H1 (cell line): Measurements from ENCODE around the gene RETNLB. TPM values are rescaled to one million over a fixed set of nuclear protein-coding genes. Genes with fewer than 3 reads are reported as not detected.

ENCODE experiments used
- CTCF ChIA-PET: fragments of 300-600 bp; sonication (Branson Sonifier 250); formaldehyde crosslinking; loops from one replicate; lab custom pipeline; 2021; ENCODE audit not compliant: partially characterized antibody; lab: Charles Lee
- POLR2A ChIA-PET: fragments of 300-600 bp; sonication (Branson Sonifier 250); formaldehyde crosslinking; loops from one replicate; lab custom pipeline; 2021; ENCODE audit warnings: inconsistent platforms; ENCODE audit not compliant: partially characterized antibody; lab: Charles Lee
- DNase-seq, 2 experiments: peaks; one replicate each; pipeline versions ENCODE4 v3.0.0 to v3.0.0-alpha.2; 2010 to 2022; ENCODE audit warnings: low spot score in 2 of 2, low read depth in 1 of 2, mixed read lengths in 1 of 2
- FAIRE-seq: peaks from 2 replicates; lab custom pipeline; 2011; peaks lifted over from hg19 to GRCh38; lab: Jason Lieb, UNC
- H2AFZ ChIP-seq: 2 replicates; pipeline ENCODE4 v1.8.1; 2012; ENCODE audit warnings: low read length, inconsistent platforms
- H2AK5ac ChIP-seq: 2 replicates; pipeline ENCODE4 v1.6.1; 2013; ENCODE audit warnings: low read depth, low read length
- H2BK120ac ChIP-seq: replicated peaks from 2 replicates; pipeline ENCODE3; 2013; ENCODE audit warnings: low read depth, low read length, inconsistent platforms
- H2BK12ac ChIP-seq: 2 replicates; pipeline ENCODE4 v1.6.1; 2013; ENCODE audit warnings: low read depth, low read length
- H2BK15ac ChIP-seq: 2 replicates; pipeline ENCODE4 v1.6.1; 2013; ENCODE audit warnings: low read length
- H2BK20ac ChIP-seq: 2 replicates; pipeline ENCODE4 v1.6.1; 2013; ENCODE audit warnings: low read length
- H2BK5ac ChIP-seq: 2 replicates; pipeline ENCODE4 v1.6.1; 2013; ENCODE audit warnings: low read depth, low read length
- H3K14ac ChIP-seq: 2 replicates; pipeline ENCODE4 v1.6.1; 2013; ENCODE audit warnings: inconsistent platforms; ENCODE audit not compliant: insufficient read length
- H3K18ac ChIP-seq: 2 replicates; pipeline ENCODE4 v1.6.1; 2013; ENCODE audit warnings: low read length; ENCODE audit errors: extremely low read depth
- H3K23ac ChIP-seq: 2 replicates; pipeline ENCODE4 v1.6.1; 2013; ENCODE audit warnings: inconsistent platforms; ENCODE audit not compliant: insufficient read length
- H3K23me2 ChIP-seq: 2 replicates; pipeline ENCODE4 v1.6.1; 2013; ENCODE audit warnings: low read depth, low read length
- H3K27ac ChIP-seq: 2 replicates; pipeline ENCODE4 v1.6.1; 2011; ENCODE audit warnings: low read depth, low read length, inconsistent platforms
- H3K27me3 ChIP-seq, 4 experiments: replicated peaks in 1 of 4; 1 replicate in 1 of 4; 2 replicates in 3 of 4; pipeline versions ENCODE4 v1.6.1 to v1.8.1; 2011 to 2013; ENCODE audit warnings: low read length in 3 of 4, mild to moderate bottlenecking in 3 of 4, inconsistent platforms in 2 of 4, mixed read lengths in 2 of 4, moderate library complexity in 1 of 4; ENCODE audit not compliant: control insufficient read depth in 3 of 4, insufficient read depth in 3 of 4; ENCODE audit errors: extremely low read depth in 1 of 4
- H3K36me3 ChIP-seq, 4 experiments: 2 replicates each; pipeline versions ENCODE4 v1.6.1 to v1.8.1; 2011 to 2013; ENCODE audit warnings: mild to moderate bottlenecking in 4 of 4, low read length in 3 of 4, moderate library complexity in 2 of 4, control low read depth in 1 of 4, inconsistent platforms in 1 of 4; ENCODE audit not compliant: insufficient read depth in 4 of 4, control insufficient read depth in 2 of 4
- H3K4ac ChIP-seq: replicated peaks from 2 replicates; pipeline ENCODE3; 2013; ENCODE audit warnings: low read length, low read depth, mixed read lengths, inconsistent platforms; ENCODE audit not compliant: insufficient read length
- H3K4me1 ChIP-seq, 4 experiments: replicated peaks in 1 of 4; 1 replicate in 1 of 4; 2 replicates in 3 of 4; pipeline versions ENCODE4 v1.6.1 to v1.8.1; 2011 to 2013; ENCODE audit warnings: low read length in 3 of 4, inconsistent platforms in 2 of 4, mixed read lengths in 1 of 4; ENCODE audit not compliant: insufficient read depth in 4 of 4, control insufficient read depth in 3 of 4
- H3K4me2 ChIP-seq, 2 experiments: 2 replicates each; pipeline versions ENCODE4 v1.6.1 to v1.8.1; 2011 to 2013; ENCODE audit warnings: low read depth in 2 of 2, low read length in 2 of 2, control low read depth in 1 of 2, inconsistent platforms in 1 of 2, mild to moderate bottlenecking in 1 of 2; ENCODE audit not compliant: insufficient read depth in 1 of 2
- H3K4me3 ChIP-seq, 4 experiments: fragments of 200-600, 300-600 bp in 1 of 4; sonication (generic), shearing (Covaris generic), sonication (Bioruptor Twin) in 1 of 4; 2 replicates each; pipeline versions ENCODE4 v1.5.1 to v1.8.1; 2011 to 2016; ENCODE audit warnings: low read length in 4 of 4, low read depth in 3 of 4, control low read depth in 2 of 4, inconsistent platforms in 2 of 4, mild to moderate bottlenecking in 2 of 4, mixed read lengths in 1 of 4, moderate library complexity in 1 of 4; ENCODE audit not compliant: insufficient read depth in 2 of 4; ENCODE audit errors: extremely low read depth in 1 of 4
- H3K56ac ChIP-seq: replicated peaks from 2 replicates; pipeline ENCODE3; 2013; ENCODE audit warnings: low read depth, mild to moderate bottlenecking, mixed read lengths, low read length, inconsistent platforms; ENCODE audit not compliant: insufficient read length
- H3K79me1 ChIP-seq: 2 replicates; pipeline ENCODE4 v1.6.1; 2013; ENCODE audit warnings: low read depth, low read length, control low read depth
- H3K79me2 ChIP-seq, 2 experiments: 2 replicates each; pipeline versions ENCODE4 v1.6.1 to v1.8.1; 2012 to 2013; ENCODE audit warnings: low read length in 2 of 2, mild to moderate bottlenecking in 2 of 2, inconsistent platforms in 1 of 2; ENCODE audit not compliant: insufficient read depth in 2 of 2, control insufficient read depth in 1 of 2
- H3K9ac ChIP-seq, 4 experiments: replicated peaks in 1 of 4; 1 replicate in 1 of 4; 2 replicates in 3 of 4; pipeline versions ENCODE4 v1.6.1 to v1.8.1; 2011 to 2013; ENCODE audit warnings: low read depth in 3 of 4, low read length in 3 of 4, control low read depth in 2 of 4, mild to moderate bottlenecking in 2 of 4, moderate library complexity in 2 of 4, inconsistent platforms in 1 of 4; ENCODE audit errors: extremely low read depth in 1 of 4
- H3K9me3 ChIP-seq, 2 experiments: 2 replicates each; pipeline versions ENCODE4 v1.6.1 to v1.8.1; 2012 to 2013; ENCODE audit warnings: mild to moderate bottlenecking in 2 of 2, moderate library complexity in 2 of 2, control low read depth in 1 of 2, inconsistent platforms in 1 of 2, low read depth in 1 of 2, low read length in 1 of 2, mixed read lengths in 1 of 2; ENCODE audit not compliant: insufficient read depth in 2 of 2
- H4K20me1 ChIP-seq, 2 experiments: replicated peaks in 1 of 2; 2 replicates each; pipeline versions ENCODE3 to v1.8.1; 2011 to 2013; ENCODE audit warnings: inconsistent platforms in 2 of 2, low read length in 2 of 2, mild to moderate bottlenecking in 1 of 2; ENCODE audit not compliant: insufficient read depth in 2 of 2, control insufficient read depth in 1 of 2
- H4K5ac ChIP-seq: 2 replicates; pipeline ENCODE4 v1.6.1; 2013; ENCODE audit warnings: low read length, low read depth, mixed read lengths, inconsistent platforms; ENCODE audit not compliant: insufficient read length
- H4K8ac ChIP-seq: 2 replicates; pipeline ENCODE4 v1.8.0; 2013; ENCODE audit warnings: mild to moderate bottlenecking, moderate library complexity, low read length, inconsistent platforms; ENCODE audit not compliant: insufficient read depth; ENCODE audit errors: extremely low read depth
- H4K91ac ChIP-seq: replicated peaks from 2 replicates; pipeline ENCODE3; 2013; ENCODE audit warnings: low read length, mixed read lengths, inconsistent platforms; ENCODE audit not compliant: insufficient read length
- CHD2 ChIP-seq: IDR thresholded peaks from 2 replicates; pipeline ENCODE4 v1.6.1; 2012; ENCODE audit warnings: low read length, improper control_type of control experiment
- FOSL1 ChIP-seq: IDR thresholded peaks from 2 replicates; pipeline ENCODE4 v1.6.1; 2011; ENCODE audit warnings: mild to moderate bottlenecking, low read depth, low read length, moderate library complexity; ENCODE audit not compliant: insufficient read depth
- NANOG ChIP-seq: IDR thresholded peaks from 2 replicates; pipeline ENCODE4 v1.6.1; 2011; ENCODE audit warnings: low read length, low read depth, mild to moderate bottlenecking, inconsistent platforms; ENCODE audit not compliant: insufficient read depth, poor library complexity, severe bottlenecking
- POLR2A ChIP-seq, 2 experiments: IDR thresholded peaks; 1 replicate in 1 of 2; 2 replicates in 1 of 2; pipeline ENCODE4 v1.6.1; 2011; ENCODE audit warnings: low read depth in 2 of 2, low read length in 2 of 2, mild to moderate bottlenecking in 2 of 2; ENCODE audit errors: control extremely low read depth in 1 of 2
- RBBP5 ChIP-seq: IDR thresholded peaks from 2 replicates; pipeline ENCODE4 v1.7.1; 2012; ENCODE audit warnings: low read depth, mild to moderate bottlenecking, inconsistent platforms, low read length, moderate library complexity, borderline replicate concordance
- RFX5 ChIP-seq: IDR thresholded peaks from 2 replicates; pipeline ENCODE4 v1.6.1; 2011; ENCODE audit warnings: low read depth, low read length, improper control_type of control experiment, borderline replicate concordance
- TAF7 ChIP-seq: optimal IDR thresholded peaks from 2 replicates; pipeline ENCODE3; 2011; ENCODE audit warnings: low read depth, mild to moderate bottlenecking, inconsistent platforms, low read length, moderate library complexity, borderline replicate concordance
- WGBS, 2 experiments: shearing (Covaris generic) in 1 of 2; methylation state at CpG; one replicate each; pipeline versions ENCODE4 v1.1.6 to v1.1.7; 2013 to 2015; ENCODE audit warnings: low lambda C conversion rate in 2 of 2, mixed read lengths in 2 of 2, inconsistent platforms in 1 of 2, low coverage in 1 of 2, missing lambda C conversion rate in 1 of 2; ENCODE audit not compliant: insufficient replicate concordance in 2 of 2, insufficient coverage in 1 of 2, insufficient read length in 1 of 2; ENCODE audit errors: extremely low coverage in 1 of 2, missing lambda C conversion rate in 1 of 2; 5-methylcytosine and 5-hydroxymethylcytosine counted together
- polyA plus RNA-seq, 7 experiments: library from polyadenylated mRNA; depleted of rRNA in 3 of 7; stranded (reverse) in 5 of 7; unstranded in 2 of 7; fragments of >200 nt in 5 of 7; fragments of 200-250 nt in 2 of 7; gene quantifications; 1 replicate in 5 of 7; 2 replicates in 1 of 7; 4 replicates in 1 of 7; pipeline versions ENCODE4 v1.2.1 to v1.2.3, GENCODE V29; 2011 to 2013; ENCODE audit warnings: missing spikeins in 2 of 7, mixed read lengths in 2 of 7
- total RNA-seq: library from RNA; stranded (reverse); fragmentation: NEBNext Ultra II Directional; extraction: Animal tissue kit (Norgen Biotek cat#: 25700); gene quantifications from 2 replicates; pipeline ENCODE4 v1.2.1, GENCODE V29; 2021
- TF ChIP-seq, protein P1 (sequence below): IDR thresholded peaks from 2 replicates; pipeline ENCODE4 v1.6.1; 2012; ENCODE audit warnings: inconsistent platforms

RETNLB gene
- total and polyA plus RNA-seq, 2 of the 8 experiments (the other 6 are each of a cell fraction or from before 2014, with no cell fraction given), result not detected

DNA sequence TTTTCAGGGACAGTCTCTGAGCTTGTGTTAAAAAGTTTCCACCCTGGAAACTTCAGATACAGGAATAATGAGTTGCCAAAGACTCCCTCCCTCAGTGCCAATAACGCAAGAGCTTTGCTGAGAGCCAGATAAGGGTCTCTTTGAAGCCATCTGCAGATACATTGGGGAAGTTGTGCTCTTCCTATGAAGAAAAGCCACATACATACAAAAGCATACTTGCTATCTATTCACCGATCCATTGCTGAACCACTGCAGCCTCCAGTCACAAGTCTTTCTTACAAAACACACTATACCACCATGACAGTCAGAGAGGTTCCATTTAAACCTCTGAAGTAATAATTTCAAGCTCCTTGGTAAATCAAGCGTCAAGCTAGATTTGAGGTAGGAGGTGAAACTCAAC lies 10.0 kb upstream of the RETNLB start:
- no peaks in the 10 kb centered on the region for H3K79me2 ChIP-seq
- no peak overlapping the region for H2BK5ac ChIP-seq
- H4K5ac ChIP-seq, result no peak overlapping the region
- H3K9ac ChIP-seq, result no peak overlapping the region
- no peaks in the 10 kb centered on the region for H4K20me1 ChIP-seq
- H3K27ac ChIP-seq, result no peak overlapping the region
- H2BK20ac ChIP-seq, result no peak overlapping the region
- H4K91ac ChIP-seq, result no peak overlapping the region
- no peaks in the 10 kb centered on the region for H3K27me3 ChIP-seq
- no peak overlapping the region for H3K56ac ChIP-seq
- no peak overlapping the region for H2BK120ac ChIP-seq
- H2BK15ac ChIP-seq, result no peak overlapping the region
- no peaks in the 10 kb centered on the region for H3K4me1 ChIP-seq
- DNase-seq (no peak), FAIRE-seq (no peak)
- no peak overlapping the region for H3K23ac ChIP-seq
- H3K9me3 ChIP-seq, result no peaks in the 10 kb centered on the region
- H3K14ac ChIP-seq, result no peak overlapping the region
- ChIA-PET CTCF (no interaction called here), POLR2A (no interaction called here)
- H3K79me1 ChIP-seq, result no peaks in the 10 kb centered on the region
- WGBS, 2 experiments, result 85% methylated on average over 3 of the region's 3 CpGs; no CpG with 5 or more reads in 1 of the 2 experiments
- no peak overlapping the region for H3K18ac ChIP-seq
- no peak overlapping the region for H2AK5ac ChIP-seq
- H4K8ac ChIP-seq, result no peak overlapping the region
- no peaks in the 10 kb centered on the region for H3K23me2 ChIP-seq
- H3K4me3 ChIP-seq, result no peak overlapping the region
- H3K4me2 ChIP-seq, result no peak overlapping the region
- H3K36me3 ChIP-seq, result no peaks in the 10 kb centered on the region
- TF ChIP-seq RBBP5, result no peak
- TF ChIP-seq RFX5, result no peak
- no peak for TF ChIP-seq POLR2A (IDR thresholded peaks at IDR 0.05; ENCODE audit: control extremely low read depth in 1 of 2, low read depth in 2 of 2, low read length in 2 of 2)
- no peak for TF ChIP-seq CHD2
- TF ChIP-seq, protein P1, sequence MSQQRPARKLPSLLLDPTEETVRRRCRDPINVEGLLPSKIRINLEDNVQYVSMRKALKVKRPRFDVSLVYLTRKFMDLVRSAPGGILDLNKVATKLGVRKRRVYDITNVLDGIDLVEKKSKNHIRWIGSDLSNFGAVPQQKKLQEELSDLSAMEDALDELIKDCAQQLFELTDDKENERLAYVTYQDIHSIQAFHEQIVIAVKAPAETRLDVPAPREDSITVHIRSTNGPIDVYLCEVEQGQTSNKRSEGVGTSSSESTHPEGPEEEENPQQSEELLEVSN, result no peak
- no peak for TF ChIP-seq NANOG
- TF ChIP-seq TAF7, result no peak
- TF ChIP-seq FOSL1, result no peak
- TF ChIP-seq, all 59 proteins: peak for 0
- H2BK12ac ChIP-seq, result no peak overlapping the region
- no peak overlapping the region for H3K4ac ChIP-seq
- H2AFZ ChIP-seq, result no peak overlapping the region
